Pons (tissue), 1 donor: ENCODE measurements around the gene RAMP3.
"Not testable (repeated sequence)": the region's sequence is repeated elsewhere in the genome, so short reads cannot be mapped to it uniquely, and the experiment has no call there.

ENCODE experiments used
- DNase-seq: peaks from one replicate; pipeline ENCODE4 v3.0.0-alpha.2; 2016; ENCODE audit warnings: low spot score

The RAMP3 gene

GRCh38 chr7:45196374-45196773 lies 38.8 kb downstream of the RAMP3 start:
- no peak for DNase-seq

GRCh38 chr7:45197461-45197860 lies 39.9 kb downstream of the RAMP3 start:
- no peak for DNase-seq

GRCh38 chr7:45198986-45199385 lies 41.4 kb downstream of the RAMP3 start:
- DNase-seq, result no peak

GRCh38 chr7:45199506-45199905 lies 41.9 kb downstream of the RAMP3 start:
- no peak for DNase-seq

- no peak for DNase-seq
Measured at GRCh38 chr7:45202625-45203024, 45.0 kb downstream of the RAMP3 start.

- DNase-seq, result no peak
Measured at GRCh38 chr7:45203036-45203435, 45.4 kb downstream of the RAMP3 start.

- DNase-seq, result no peak
Measured at GRCh38 chr7:45203459-45203858, 45.9 kb downstream of the RAMP3 start.

- DNase-seq, result no peak
Measured at GRCh38 chr7:45203936-45204445, 46.4 kb downstream of the RAMP3 start.

- DNase-seq, result not testable (repeated sequence)
Measured at GRCh38 chr7:45206266-45206665, 48.7 kb downstream of the RAMP3 start.

- DNase-seq, result not testable (repeated sequence)
Measured at GRCh38 chr7:45209909-45210308, 52.3 kb downstream of the RAMP3 start.

GRCh38 chr7:45211066-45211465 lies 53.5 kb downstream of the RAMP3 start:
- no peak for DNase-seq

GRCh38 chr7:45211958-45212357 lies 54.4 kb downstream of the RAMP3 start:
- DNase-seq, result no peak

- DNase-seq, result no peak
Measured at GRCh38 chr7:45212606-45213005, 55.0 kb downstream of the RAMP3 start.

GRCh38 chr7:45215601-45216062 lies 58.0 kb downstream of the RAMP3 start:
- no peak for DNase-seq

- DNase-seq, result no peak
Measured at GRCh38 chr7:45216181-45216580, 58.6 kb downstream of the RAMP3 start.

- DNase-seq, result no peak
Measured at GRCh38 chr7:45216622-45217165, 59.1 kb downstream of the RAMP3 start.

- DNase-seq, result no peak
Measured at GRCh38 chr7:45217358-45217757, 59.8 kb downstream of the RAMP3 start.

GRCh38 chr7:45219130-45219529 lies 61.5 kb downstream of the RAMP3 start:
- DNase-seq, result no peak

GRCh38 chr7:45219801-45220435 lies 62.3 kb downstream of the RAMP3 start:
- DNase-seq, result no peak

- no peak for DNase-seq
Measured at GRCh38 chr7:45220846-45221618, 63.4 kb downstream of the RAMP3 start.

GRCh38 chr7:45221896-45222604 lies 64.5 kb downstream of the RAMP3 start:
- no peak for DNase-seq

GRCh38 chr7:45223078-45223477 lies 65.5 kb downstream of the RAMP3 start:
- no peak for DNase-seq
